ENCODE measurements around the gene UMAD1.

Gene UMAD1

DNA sequence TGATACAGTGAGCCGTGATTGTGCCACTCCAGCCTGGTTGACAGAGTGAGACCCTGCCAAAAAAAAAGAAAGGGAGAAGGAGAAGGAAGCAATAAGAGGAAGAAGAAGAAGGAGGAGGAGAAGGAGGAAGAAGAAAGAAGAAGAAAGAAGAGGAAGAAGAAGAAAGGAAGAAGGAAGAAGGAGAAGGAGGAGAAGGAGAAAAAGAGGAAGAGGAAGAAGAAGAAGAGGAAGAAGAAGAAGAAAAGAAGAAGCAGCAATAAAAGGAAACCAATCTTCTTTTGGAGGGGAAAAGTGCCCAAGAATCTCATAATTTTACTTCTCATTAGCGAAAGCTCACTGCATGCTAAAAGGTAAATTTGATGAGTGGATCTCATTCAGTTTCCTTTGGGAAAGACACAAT, 242.3 kb downstream of the UMAD1 start:
- no peak for DNase-seq (ENCODE audit: low read depth in 2 of 2)

DNA sequence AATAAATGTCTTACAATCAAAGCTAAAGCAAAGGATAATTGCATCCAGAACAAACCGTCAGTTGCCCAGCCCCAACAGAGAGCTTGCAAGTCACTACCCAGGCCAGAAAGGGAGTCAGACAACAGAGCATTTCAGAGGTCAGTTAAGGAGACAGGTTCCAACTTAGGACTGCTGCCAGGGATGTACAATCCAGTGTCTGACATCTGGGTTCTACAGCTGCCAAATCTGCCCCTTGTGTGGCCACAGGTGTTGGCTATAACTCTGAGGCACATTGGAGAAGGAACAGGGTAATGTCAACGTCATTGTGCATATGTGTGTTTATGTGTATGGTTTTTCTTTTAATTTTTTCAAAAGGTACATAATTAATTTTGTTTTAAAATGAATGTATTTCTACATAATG, 242.8 kb downstream of the UMAD1 start:
- no peak for DNase-seq (ENCODE audit: low read depth in 2 of 2)

DNA sequence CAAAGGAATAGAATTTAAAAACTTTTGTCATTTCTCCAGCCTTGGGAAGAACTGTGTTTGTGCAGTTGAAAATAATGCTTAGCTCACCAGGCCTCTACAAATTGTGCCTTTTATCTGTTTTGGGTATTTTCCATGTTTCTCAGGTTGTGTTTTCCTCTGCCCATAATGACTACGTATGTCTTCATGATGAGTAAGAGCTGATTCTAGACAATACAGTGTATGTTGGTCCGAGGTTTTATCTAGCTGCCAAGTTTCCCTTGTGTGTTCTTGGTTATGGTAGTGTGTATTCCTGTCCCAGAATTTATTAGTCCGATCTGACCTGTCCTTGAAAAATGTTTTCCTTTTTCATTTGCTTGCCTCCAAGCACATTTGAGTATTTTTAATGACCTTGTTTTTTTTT, 244.3 kb downstream of the UMAD1 start:
- DNase-seq (ENCODE audit: low read depth in 2 of 2): no peak

DNA sequence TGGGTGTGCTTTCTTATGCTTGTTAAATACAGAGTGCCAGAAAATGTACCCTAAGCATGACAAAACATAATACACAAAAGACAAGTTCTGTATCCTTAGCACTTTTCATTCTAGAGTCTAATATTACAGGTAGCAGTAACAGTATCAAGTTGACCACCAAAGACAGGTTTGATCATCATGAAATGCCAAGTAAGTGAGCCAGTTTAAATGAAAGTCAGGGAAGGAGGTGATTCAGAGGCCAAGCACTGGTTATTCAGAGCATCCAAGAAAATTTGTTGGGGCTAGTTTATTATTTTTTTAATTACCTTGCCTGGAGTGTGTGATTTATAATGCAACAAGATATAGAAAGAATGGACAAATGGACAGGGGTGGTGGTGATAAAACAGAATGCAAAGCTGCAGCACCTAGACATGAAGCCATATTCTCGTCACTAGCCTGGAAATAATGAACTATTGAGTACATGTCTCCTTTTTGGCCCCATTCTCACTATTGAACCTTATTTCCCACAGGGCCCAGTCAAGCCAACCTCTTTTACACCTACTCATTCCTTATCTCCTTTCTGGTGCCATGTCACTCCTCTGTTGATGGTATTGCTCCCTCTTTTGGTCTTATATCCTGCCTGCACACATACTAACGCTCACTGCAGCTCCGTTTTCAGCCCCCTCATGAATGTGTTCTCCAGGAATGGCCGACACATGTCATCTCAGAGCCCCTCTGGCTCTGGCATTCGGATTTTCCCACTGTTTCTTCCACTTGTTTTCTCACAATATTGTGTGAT, 249.4 kb downstream of the UMAD1 start:
- DNase-seq (ENCODE audit: low read depth in 2 of 2): no peak

DNA sequence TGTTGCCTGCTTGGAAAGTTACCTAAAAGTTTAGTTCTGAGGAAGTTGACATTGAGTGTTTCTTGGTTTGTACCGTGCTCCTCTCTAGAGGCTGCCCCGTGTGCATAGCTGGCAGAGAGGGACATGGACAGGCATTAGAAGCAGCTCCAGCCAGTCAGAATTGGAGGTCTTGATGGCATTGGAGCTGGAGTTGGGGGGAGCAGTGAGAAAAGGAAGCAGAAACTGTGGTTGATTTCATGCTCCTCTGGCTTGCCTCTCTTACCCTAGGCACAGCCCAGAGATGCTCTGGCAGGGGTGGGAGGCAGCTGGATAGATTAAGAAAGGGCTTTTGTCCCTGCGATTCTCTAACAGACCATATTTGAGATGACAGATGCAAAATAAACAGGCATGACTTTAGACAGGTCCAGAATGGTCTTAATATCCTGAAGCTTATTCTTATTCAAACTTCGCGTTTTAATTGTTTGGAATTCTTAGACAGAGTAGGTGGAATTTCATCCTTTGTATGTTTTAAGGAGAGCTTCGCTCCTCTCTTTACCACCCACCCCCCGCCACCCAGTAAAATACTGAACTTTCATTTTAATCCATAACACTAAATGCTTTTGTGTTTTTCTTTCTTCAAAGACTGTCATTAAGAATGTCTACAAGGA, 254.6 kb downstream of the UMAD1 start:
- no peak for DNase-seq (ENCODE audit: low read depth in 2 of 2)

DNA sequence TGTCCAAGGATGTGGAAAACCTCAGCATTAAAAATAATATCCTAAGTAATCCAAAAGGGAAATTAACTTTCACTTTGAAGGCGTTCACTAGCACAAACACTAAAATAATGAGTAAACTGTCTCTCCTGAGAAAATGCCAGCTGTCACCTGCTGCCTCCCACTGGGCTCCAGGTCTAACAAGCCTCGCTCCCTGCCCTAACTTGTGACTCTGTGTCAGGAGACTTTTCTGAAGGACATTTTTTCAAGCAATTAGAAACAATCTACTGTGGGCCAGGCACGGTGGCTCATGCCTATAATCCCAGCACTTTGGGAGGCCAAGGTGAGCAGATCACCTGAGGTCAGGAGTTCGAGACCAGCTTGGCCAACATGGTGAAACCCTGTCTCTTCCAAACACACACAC, 255.2 kb downstream of the UMAD1 start:
- DNase-seq (ENCODE audit: low read depth in 2 of 2): no peak

DNA sequence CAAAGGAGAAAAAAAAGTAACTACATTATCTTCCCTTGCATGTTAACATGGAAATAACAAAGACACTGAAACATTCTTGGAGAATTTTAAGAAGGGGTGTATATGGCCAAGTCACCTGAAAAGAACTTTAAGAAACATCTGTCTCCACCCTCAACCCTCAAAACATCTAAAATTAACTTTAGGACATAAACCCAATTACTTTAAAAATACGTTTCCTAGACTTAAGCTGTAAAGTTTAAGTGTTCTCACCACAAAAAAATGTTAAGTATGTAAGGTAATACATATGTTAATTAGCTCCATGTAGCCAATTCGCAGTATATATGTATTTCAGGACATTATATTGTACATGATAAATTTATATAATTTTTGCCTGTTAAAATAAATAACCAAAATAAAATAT, 257.0 kb downstream of the UMAD1 start:
- no peak for DNase-seq (ENCODE audit: low read depth in 2 of 2)

DNA sequence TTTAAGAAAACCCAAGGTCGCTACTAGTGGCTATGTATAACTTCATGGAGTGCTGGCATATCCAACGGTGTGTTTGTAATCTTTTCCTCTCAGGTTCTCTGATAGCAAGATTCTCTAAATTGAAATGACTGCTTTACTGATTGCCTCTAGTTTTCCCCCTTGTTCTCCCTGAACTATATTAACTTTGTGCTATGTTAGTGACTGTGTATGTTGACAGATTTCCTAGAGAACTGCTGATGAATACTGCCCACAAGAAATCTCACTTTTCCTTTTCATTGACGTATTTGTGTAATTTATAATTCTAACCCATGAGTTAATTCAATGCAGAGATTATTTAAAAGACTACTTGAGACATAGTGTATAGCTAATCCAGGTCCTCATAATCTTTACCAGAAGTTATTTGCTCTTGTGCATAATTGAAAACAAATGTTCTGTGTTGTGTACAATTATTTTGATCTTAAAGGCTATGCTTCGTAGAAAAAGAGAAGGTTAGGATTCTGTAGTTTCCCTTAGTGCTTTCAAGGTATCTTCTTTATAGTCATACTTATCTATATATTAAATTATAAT, 257.5 kb downstream of the UMAD1 start:
- DNase-seq (ENCODE audit: low read depth in 2 of 2): no peak

DNA sequence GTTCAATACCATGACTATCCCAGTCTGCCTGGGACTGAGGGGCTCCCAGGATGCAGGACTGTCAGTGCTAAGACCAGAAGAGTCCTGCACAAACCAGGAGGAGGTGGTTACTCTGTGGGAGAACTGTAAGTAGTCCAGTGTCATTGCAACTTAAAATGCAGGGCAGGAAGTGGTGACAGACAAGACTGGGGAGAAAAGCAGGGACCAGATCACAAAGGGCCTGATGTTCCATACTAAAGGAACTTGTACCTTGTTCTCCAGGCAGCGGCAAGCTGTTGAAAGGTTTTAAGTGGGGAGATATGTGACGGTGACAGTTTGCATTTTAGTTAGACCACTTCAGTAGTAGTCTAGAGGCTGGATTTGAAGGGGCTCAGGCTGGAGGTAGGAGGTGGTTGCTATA, 262.3 kb downstream of the UMAD1 start:
- no peak for DNase-seq (ENCODE audit: low read depth in 2 of 2)

DNA sequence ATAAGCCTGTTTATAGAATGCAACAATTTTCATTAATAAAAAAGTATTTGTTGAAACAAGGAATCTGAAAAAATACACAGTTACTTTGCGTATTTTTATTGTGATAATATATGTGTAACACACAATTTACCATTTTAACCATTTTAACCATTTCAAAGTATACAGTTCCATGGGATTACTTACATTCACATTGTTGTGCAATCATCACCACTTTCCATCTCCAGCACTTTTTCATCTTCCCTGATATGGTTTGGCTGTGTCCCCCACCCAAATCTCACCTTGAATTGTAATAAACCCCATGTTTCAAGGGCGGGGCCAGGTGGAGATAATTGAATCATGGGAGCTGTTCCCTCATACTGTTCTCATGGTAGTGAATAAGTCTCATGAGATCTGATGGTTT, 266.8 kb downstream of the UMAD1 start:
- DNase-seq (ENCODE audit: low read depth in 2 of 2): no peak

DNA sequence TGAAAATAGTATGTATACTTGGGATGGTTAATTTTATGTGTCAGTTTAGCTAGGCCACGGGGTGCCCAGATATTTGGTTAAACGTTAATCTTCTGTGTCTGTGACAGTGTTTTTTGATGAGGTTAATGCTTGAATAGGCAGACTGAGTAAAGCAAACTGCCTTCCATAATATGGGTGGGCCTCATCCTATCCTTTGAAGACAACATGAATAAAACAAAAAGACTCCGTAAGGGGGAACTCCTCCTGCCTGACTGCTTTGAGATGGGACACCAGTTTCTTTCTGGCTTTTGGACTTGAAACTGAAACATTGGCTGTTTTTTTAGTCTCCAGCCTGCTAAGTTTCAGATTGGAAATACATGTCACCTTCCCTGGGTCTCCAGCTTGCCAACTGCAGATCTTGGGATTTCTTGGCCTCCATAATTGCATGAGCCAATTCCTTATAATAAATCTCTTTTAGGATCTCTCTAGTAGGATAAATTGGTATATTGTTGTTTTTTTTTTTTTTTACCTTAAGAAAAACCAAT, 268.1 kb downstream of the UMAD1 start:
- no peak for DNase-seq (ENCODE audit: low read depth in 2 of 2)

DNA sequence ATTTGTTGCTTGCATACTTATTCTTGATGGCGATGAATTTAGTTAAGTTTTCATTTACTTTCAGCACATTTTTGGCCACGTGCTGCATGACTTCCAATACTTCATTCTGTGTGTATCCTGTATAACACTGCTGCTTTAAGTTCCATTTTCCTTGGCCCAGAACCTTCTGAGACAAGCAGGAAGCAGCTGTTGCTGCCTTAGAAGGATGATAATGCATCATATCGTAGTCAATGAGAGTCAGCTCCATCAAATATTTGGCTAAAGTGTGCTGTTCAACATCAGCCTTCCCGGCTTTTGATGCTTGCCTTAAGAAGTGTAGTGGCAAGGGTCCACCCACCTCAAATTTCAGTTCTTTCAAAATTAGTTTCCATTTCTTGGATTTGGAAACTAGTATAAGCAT, 268.8 kb downstream of the UMAD1 start:
- DNase-seq (ENCODE audit: low read depth in 2 of 2): no peak

DNA sequence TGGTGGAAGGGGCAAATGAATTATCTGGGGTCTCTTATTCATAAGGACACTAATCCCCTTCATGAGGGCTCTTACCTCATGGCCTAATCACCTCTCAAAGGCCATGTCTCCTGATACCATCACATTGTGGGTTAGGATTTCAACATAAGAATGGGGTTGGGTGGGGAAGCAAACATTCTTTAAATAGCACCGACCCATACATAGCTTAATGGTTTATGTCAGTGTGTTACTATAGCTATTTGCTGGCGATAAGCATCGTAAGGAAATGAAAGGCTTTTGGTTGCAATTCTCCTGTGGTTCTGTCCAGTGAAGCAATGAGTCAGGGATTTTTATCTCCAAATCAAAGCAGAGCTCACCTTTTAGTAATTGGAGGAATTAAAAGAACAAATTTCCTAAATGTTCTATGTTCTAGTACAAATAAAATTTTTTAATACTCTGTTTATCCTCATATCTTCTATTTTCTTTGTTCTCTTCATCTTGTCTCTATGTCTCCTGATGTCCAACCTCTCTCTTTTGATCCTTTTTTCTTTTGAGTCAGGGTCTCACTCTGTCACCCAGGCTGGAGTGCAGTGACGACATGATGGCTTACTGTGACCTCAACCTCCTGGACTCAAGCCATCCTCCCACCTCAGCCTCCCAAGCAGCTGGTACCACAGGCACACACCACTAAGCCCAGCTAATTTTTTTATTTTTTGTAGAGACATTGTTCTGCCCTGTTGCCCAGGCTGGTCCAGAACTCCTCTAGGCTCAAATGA, 271.0 kb downstream of the UMAD1 start:
- no peak for DNase-seq (ENCODE audit: low read depth in 2 of 2)

DNA sequence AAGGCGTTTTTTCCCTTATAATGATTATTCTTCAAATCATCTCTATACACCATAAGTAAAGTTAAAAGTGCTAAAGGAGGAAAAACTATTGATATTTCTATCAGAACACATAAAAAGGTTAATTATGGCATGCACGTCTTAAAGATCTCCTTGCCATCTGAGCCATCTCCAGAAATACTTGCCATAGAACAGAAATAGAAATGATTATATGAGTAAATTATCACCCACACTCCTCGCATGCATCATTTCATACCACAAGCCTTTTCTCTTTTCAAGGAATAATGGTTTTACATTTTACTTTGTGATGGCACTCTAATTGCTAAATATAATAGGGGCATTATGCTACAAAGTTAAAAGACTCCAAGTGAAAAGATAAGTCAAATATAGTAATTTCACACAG, 272.4 kb downstream of the UMAD1 start:
- DNase-seq (ENCODE audit: low read depth in 2 of 2): no peak

DNA sequence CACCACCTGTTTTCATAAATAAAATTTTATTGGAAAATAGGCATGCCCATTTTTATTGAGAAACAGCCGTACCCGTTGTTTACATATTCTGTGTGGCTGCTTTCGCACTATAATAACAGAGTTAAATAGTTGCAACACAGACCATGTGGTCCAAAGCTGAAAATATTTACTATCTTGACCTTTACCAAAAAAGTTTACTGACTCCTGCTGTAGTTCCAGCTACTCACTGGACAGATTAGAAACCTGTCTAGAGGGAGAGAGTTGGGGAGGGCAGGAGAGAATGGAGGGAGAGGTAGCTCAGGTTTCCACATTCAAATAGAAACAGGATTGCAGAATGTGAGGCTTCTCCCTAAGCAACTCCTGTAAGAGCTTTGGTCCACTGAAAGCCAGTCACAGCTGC, 273.0 kb downstream of the UMAD1 start:
- no peak for DNase-seq (ENCODE audit: low read depth in 2 of 2)

DNA sequence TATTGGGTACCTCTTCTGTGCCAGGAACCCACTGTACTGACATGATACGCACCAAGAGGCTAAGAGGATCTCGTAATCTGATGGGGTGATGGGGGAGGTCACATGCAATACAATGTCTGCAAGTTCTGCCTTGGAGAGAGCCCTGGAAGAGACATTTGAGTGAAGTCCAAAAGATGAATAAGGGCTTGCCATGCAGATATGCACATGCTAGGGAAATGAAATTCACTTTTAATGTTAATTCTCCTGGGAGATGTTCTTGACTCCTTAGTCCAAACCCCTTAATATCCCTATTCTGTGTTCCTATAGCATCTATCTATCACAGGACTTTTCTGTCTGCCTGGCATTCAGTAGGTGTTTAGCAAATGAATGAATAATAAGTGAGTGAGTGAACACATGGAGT, 274.0 kb downstream of the UMAD1 start:
- DNase-seq (ENCODE audit: low read depth in 2 of 2): no peak

DNA sequence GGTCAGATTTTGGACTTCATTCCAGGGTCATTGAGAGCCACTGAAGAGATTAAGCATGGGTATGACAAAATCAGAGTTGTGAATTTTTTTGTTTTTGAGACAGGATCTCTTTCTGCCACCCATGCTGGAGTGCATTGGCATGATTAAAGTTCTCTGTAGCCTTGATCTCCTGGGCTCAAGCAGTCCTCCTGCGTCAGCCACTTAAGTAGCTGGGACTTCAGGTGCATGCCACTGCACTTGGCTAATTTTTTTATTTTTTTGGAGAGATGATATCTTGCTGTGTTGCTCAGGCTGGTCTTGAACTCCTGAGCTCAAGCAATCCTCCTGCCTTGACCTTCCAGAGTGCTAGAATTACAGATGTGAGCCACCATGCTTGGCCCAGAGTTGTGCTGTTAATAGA, 275.5 kb downstream of the UMAD1 start:
- DNase-seq (ENCODE audit: low read depth in 2 of 2): no peak

DNA sequence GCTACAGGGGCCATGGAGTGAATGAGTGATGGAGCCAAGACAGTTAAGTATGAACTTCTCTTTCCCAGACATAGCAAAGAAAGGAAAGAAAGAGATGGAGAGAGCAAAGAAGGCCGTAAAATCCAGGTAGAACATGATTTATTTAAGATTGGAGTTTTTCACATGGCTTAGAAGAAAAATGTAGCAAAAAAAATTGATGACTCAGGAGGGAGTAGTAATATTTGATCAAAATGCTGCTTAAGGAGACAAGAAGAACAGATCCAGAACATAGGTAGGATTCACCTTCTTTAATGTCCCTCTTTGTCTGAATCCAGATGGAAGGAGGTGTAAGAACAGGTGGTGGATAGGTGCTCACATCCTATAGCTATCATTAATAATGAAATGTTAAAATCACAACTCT, 277.0 kb downstream of the UMAD1 start:
- no peak for DNase-seq (ENCODE audit: low read depth in 2 of 2)

DNA sequence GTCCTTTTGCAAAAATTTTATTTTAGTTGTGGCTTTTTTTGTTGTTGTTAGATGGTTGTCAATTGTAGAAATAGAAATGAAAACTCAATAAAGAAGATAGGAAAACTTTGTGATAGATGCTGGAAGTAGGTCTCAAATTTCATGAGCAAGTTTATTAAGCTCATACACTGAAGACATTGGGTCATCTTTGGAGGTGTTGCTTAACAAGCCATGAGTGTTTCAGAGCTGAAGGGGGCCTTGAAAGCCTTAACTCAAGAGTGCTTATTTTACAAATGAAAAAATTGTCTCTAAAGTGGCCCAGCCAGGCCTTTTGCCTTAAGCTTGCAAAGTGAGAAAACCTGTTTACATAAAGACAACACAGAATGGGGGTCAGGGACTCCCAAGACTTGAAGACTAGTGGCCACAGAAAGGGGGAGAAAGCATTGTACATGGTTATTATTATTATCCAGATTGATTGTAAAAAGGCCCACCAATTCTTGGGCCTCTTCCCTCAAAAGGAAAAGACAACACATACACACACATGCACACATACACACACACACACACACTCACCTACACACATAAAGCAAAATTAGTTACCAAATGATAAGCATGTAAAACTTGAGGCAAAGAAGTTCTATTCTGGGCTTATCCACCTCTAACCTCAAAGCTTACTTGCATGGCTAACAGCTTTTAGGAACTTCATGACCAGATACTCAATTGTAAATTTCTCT, 278.3 kb downstream of the UMAD1 start:
- DNase-seq (ENCODE audit: low read depth in 2 of 2): no peak

DNA sequence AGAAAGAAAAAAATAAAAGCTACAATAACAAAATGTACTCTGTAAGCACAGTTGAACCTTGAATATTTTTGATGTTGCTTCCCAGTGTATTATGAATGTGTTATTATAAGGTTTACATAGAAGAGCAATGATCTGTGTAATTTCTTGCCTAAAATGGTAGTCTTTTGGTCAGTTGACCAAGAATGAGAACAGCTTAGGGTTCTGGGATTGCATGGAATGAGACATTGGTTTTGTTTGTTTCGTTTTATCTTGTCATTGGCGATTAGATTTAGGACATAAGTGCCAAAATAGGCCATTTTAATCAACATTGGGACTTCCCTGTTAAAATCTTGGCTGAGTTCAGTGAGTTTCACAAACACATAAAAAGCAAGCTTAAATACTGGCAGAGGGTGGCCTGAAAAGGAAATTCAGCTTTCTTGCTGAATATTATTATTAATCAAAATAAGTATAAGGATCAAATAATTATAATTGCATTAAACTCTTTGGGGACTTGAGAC, 278.9 kb downstream of the UMAD1 start:
- DNase-seq (ENCODE audit: low read depth in 2 of 2): no peak

DNA sequence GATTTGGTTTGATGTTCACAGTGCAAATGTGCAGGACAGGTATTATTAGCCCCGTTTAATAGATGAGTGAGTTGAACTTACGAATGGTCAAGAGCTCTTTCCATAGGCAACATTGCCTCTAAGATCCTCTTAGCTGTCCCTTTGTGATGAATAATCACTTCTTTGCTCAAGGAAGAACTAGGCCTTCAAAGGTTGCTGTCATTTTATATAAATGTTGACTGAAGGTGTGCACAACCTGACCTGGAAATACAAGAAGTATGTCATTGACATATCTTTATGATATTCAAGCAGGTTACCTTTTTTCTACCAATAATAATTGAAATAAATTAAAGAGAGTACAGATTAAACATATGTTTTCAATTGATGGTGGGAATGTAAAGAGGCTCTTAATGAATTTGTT, 279.5 kb downstream of the UMAD1 start:
- DNase-seq (ENCODE audit: low read depth in 2 of 2): no peak

DNA sequence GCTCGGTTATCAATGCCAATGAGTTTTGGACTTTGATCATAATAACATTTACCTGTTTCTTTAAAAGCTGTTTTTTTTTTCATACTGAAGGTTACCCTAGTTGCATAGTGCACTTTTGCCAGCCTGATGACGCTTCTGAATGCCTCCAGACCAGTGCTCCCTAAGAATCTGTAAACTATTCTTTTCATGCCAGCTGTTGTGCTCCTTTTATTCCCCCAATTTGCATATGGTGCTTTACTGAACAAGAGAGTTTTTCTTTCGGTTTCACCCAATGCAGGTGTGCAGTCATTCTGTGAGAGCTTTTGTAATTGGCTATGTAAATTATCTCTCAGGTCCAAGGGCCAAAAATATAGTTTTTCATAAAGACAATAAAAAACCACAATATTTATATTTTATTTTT, 279.9 kb downstream of the UMAD1 start:
- DNase-seq (ENCODE audit: low read depth in 2 of 2): no peak
